Activated naive CD8-positive, alpha-beta T cell treated with anti-CD3 and anti-CD28 coated beads, Interleukin-2, amount 10 ng/mL, durations not matched to agents 7 days and 5 days (primary cell): ENCODE results near the gene LMAN1. TPM values are rescaled to one million over a fixed set of nuclear protein-coding genes. Genes with fewer than 3 reads are reported as not detected.

ENCODE experiments used
- total RNA-seq, 2 experiments: library from RNA; stranded (reverse); gene quantifications; one replicate each; pipeline ENCODE4 v1.2.3, GENCODE V29; 2021

The LMAN1 gene
- total RNA-seq, 2 experiments from 2014 or later = 56.5 to 58.5 TPM

Other genes with a start within 250 kb of the LMAN1 start
- gene SEC11C, start 219.4 kb downstream of the LMAN1 start, total RNA-seq = 10 to 100 TPM; 38.4 to 39.9 TPM
- not detected for gene GRP, start 139.1 kb downstream of the LMAN1 start, total RNA-seq
- gene RAX, start 85.8 kb downstream of the LMAN1 start, total RNA-seq = not detected
- not detected for gene CPLX4, start 40.6 kb downstream of the LMAN1 start, total RNA-seq